SHP77 (cell line): ENCODE data around the gene MLH3.

Experiments used
- DNase-seq, 2 experiments: peaks; one replicate each; lab custom pipeline; 2025; lab: John Stamatoyannopoulos, UW

Gene MLH3

GRCh38 chr14:74965486-74966153 lies 85.6 kb downstream of the MLH3 start:
- DNase-seq = no peak

GRCh38 chr14:74964787-74965485 lies 86.3 kb downstream of the MLH3 start:
- DNase-seq = no peak
